ENCODE data around the gene PAGR1.
A peak's percentile ranks its signal among the peaks of the same experiment; 100 is the strongest.
"Not testable (repeated sequence)": the region's sequence is repeated elsewhere in the genome, so short reads cannot be mapped to it uniquely, and the experiment has no call there.

The PAGR1 gene

GRCh38 chr16:29815793-29816693 lies at the start of gene PAGR1:
Gene PAGR1 (plus strand): TSS chr16:29816152. CDS start chr16:29816526, 374 bp downstream.
- DNase-seq = peak; percentile 92 to 95 (median 94)

GRCh38 chr16:29766571-29766970 lies 49.4 kb upstream of the PAGR1 start:
- no peak for DNase-seq

GRCh38 chr16:29767062-29767461 lies 48.9 kb upstream of the PAGR1 start:
- DNase-seq = no peak

GRCh38 chr16:29769507-29769906 lies 46.4 kb upstream of the PAGR1 start:
- no peak for DNase-seq

- no peak for DNase-seq
Measured at GRCh38 chr16:29770250-29770929, 45.6 kb upstream of the PAGR1 start.

- DNase-seq = not testable (repeated sequence)
Measured at GRCh38 chr16:29772330-29772729, 43.6 kb upstream of the PAGR1 start.

- DNase-seq = no peak
Measured at GRCh38 chr16:29774730-29775129, 41.2 kb upstream of the PAGR1 start.

- no peak for DNase-seq
Measured at GRCh38 chr16:29775742-29776408, 40.1 kb upstream of the PAGR1 start.

GRCh38 chr16:29777576-29778350 lies 38.2 kb upstream of the PAGR1 start, which contains the start of gene ZG16:
Gene ZG16 (plus strand): TSS chr16:29778256. CDS start chr16:29779267, 1,011 bp downstream.
- DNase-seq = no peak

GRCh38 chr16:29779474-29779873 lies 36.5 kb upstream of the PAGR1 start:
- DNase-seq = no peak

GRCh38 chr16:29783094-29783953 lies 32.6 kb upstream of the PAGR1 start:
- not testable (repeated sequence) for DNase-seq

- DNase-seq = no peak
Measured at GRCh38 chr16:29784157-29784556, 31.8 kb upstream of the PAGR1 start.

GRCh38 chr16:29784901-29785500 lies 31.0 kb upstream of the PAGR1 start:
- peak; percentile 47 to 58 (median 56) for DNase-seq

GRCh38 chr16:29787155-29787554 lies 28.8 kb upstream of the PAGR1 start:
- DNase-seq = not testable (repeated sequence)

GRCh38 chr16:29789775-29790182 lies 26.2 kb upstream of the PAGR1 start:
- no peak for DNase-seq

GRCh38 chr16:29790183-29790948 lies 25.6 kb upstream of the PAGR1 start, which contains the start of gene KIF22:
Gene KIF22 (plus strand): TSS chr16:29790751. CDS start chr16:29790760, 9 bp downstream.
- peak; percentile 98 to 99 (median 99) for DNase-seq

- no peak for DNase-seq
Measured at GRCh38 chr16:29790949-29791844, 24.8 kb upstream of the PAGR1 start.

- DNase-seq = no peak
Measured at GRCh38 chr16:29791845-29792807, 23.8 kb upstream of the PAGR1 start.

Data from activated CD4-positive, CD25-positive, alpha-beta regulatory T cell (primary cell).